Epithelial cell of prostate (primary cell): Measurements from ENCODE around the gene CASP5.
"Not testable (repeated sequence)": the region's sequence is repeated elsewhere in the genome, so short reads cannot be mapped to it uniquely, and the experiment has no call there.

ENCODE experiments used
- DNase-seq: peaks from one replicate; pipeline ENCODE4 v3.0.0-alpha.2; 2011; ENCODE audit warnings: low read depth, low spot score
- H3K27ac ChIP-seq: fragments of 450-650 bp; 2 replicates; pipeline ENCODE4 v1.5.1; 2017; ENCODE audit warnings: mild to moderate bottlenecking

Gene CASP5

GRCh38 chr11:105034388-105034787, 11.4 kb upstream of the CASP5 start:
- not testable (repeated sequence) for DNase-seq
- H3K27ac ChIP-seq, result peak overlapping the region; percentile 62

GRCh38 chr11:105033781-105034180, 10.8 kb upstream of the CASP5 start:
- no peak for DNase-seq
- no peak overlapping the region for H3K27ac ChIP-seq

- no peak for DNase-seq
- no peak overlapping the region for H3K27ac ChIP-seq
Measured at GRCh38 chr11:105033343-105033742, 10.4 kb upstream of the CASP5 start.

GRCh38 chr11:105032495-105032894, 9.5 kb upstream of the CASP5 start:
- H3K27ac ChIP-seq, result no peak overlapping the region
- DNase-seq, result no peak

- H3K27ac ChIP-seq, result no peak overlapping the region
- DNase-seq, result no peak
Measured at GRCh38 chr11:105027678-105028077, 4.7 kb upstream of the CASP5 start.

GRCh38 chr11:105024394-105024793, 1.4 kb upstream of the CASP5 start:
- no peak for DNase-seq
- no peak overlapping the region for H3K27ac ChIP-seq

- H3K27ac ChIP-seq, result peak overlapping the region; percentile 1
- no peak for DNase-seq
Measured at GRCh38 chr11:105022527-105022926, 441 bp downstream of the CASP5 start.

GRCh38 chr11:105007463-105007862, 15.5 kb downstream of the CASP5 start:
- H3K27ac ChIP-seq, result no peak overlapping the region
- no peak for DNase-seq

GRCh38 chr11:105005451-105005845, 17.5 kb downstream of the CASP5 start:
- no peak for DNase-seq
- no peak overlapping the region for H3K27ac ChIP-seq

- no peak for DNase-seq
- no peak overlapping the region for H3K27ac ChIP-seq
Measured at GRCh38 chr11:105004021-105004420, 18.9 kb downstream of the CASP5 start.

- no peak overlapping the region for H3K27ac ChIP-seq
- DNase-seq, result no peak
Measured at GRCh38 chr11:105003151-105003550, 19.8 kb downstream of the CASP5 start.

- no peak overlapping the region for H3K27ac ChIP-seq
- DNase-seq, result no peak
Measured at GRCh38 chr11:105000797-105001196, 22.2 kb downstream of the CASP5 start.

- no peak overlapping the region for H3K27ac ChIP-seq
- DNase-seq, result no peak
Measured at GRCh38 chr11:105000167-105000566, 22.8 kb downstream of the CASP5 start.

- DNase-seq, result no peak
- H3K27ac ChIP-seq, result no peak overlapping the region
Measured at GRCh38 chr11:104999721-105000120, 23.2 kb downstream of the CASP5 start.

GRCh38 chr11:104997288-104997687, 25.7 kb downstream of the CASP5 start:
- no peak for DNase-seq
- no peak overlapping the region for H3K27ac ChIP-seq

GRCh38 chr11:104995001-104995408, 28.0 kb downstream of the CASP5 start:
- no peak overlapping the region for H3K27ac ChIP-seq
- DNase-seq, result no peak

- no peak for DNase-seq
- H3K27ac ChIP-seq, result no peak overlapping the region
Measured at GRCh38 chr11:104992781-104993180, 30.2 kb downstream of the CASP5 start.

GRCh38 chr11:104991994-104992393, 31.0 kb downstream of the CASP5 start:
- H3K27ac ChIP-seq, result no peak overlapping the region
- no peak for DNase-seq

- DNase-seq, result no peak
- H3K27ac ChIP-seq, result no peak overlapping the region
Measured at GRCh38 chr11:104984808-104985207, 38.2 kb downstream of the CASP5 start.

GRCh38 chr11:104979839-104980238, 43.1 kb downstream of the CASP5 start:
- DNase-seq, result no peak
- no peak overlapping the region for H3K27ac ChIP-seq

GRCh38 chr11:104973616-104974015, 49.4 kb downstream of the CASP5 start:
- no peak for DNase-seq
- H3K27ac ChIP-seq, result no peak overlapping the region

- DNase-seq, H3K27ac ChIP-seq: not testable (repeated sequence)
Measured at GRCh38 chr11:104972924-104973323, 50.0 kb downstream of the CASP5 start.

- no peak for DNase-seq
- no peak overlapping the region for H3K27ac ChIP-seq
Measured at GRCh38 chr11:104970756-104971155, 52.2 kb downstream of the CASP5 start.
